ENCODE results near the gene MAP3K9.
"Not testable (repeated sequence)": the region's sequence is repeated elsewhere in the genome, so short reads cannot be mapped to it uniquely, and the experiment has no call there.

MAP3K9 gene

GRCh38 chr14:70723276-70723675 is 86.0 kb downstream of the MAP3K9 start:
- no peak for FAIRE-seq

- no peak for FAIRE-seq
Observed at GRCh38 chr14:70722418-70722817, 86.9 kb downstream of the MAP3K9 start.

- no peak for FAIRE-seq
Observed at GRCh38 chr14:70721542-70721941, 87.8 kb downstream of the MAP3K9 start.

GRCh38 chr14:70718383-70719118 is 90.8 kb downstream of the MAP3K9 start:
- FAIRE-seq = no peak

GRCh38 chr14:70716958-70717357 is 92.4 kb downstream of the MAP3K9 start:
- FAIRE-seq = no peak

- FAIRE-seq = no peak
Observed at GRCh38 chr14:70716483-70716882, 92.8 kb downstream of the MAP3K9 start.

GRCh38 chr14:70714055-70714550 is 95.2 kb downstream of the MAP3K9 start:
- FAIRE-seq = no peak

- no peak for FAIRE-seq
Observed at GRCh38 chr14:70713511-70713916, 95.8 kb downstream of the MAP3K9 start.

- no peak for FAIRE-seq
Observed at GRCh38 chr14:70713096-70713495, 96.2 kb downstream of the MAP3K9 start.

GRCh38 chr14:70711451-70711850 is 97.9 kb downstream of the MAP3K9 start:
- no peak for FAIRE-seq

- FAIRE-seq = no peak
Observed at GRCh38 chr14:70709726-70710382, 99.5 kb downstream of the MAP3K9 start.

- no peak for FAIRE-seq
Observed at GRCh38 chr14:70708717-70709570, 100.4 kb downstream of the MAP3K9 start.

GRCh38 chr14:70707138-70708038 is 101.9 kb downstream of the MAP3K9 start:
- FAIRE-seq = no peak

- FAIRE-seq = no peak
Observed at GRCh38 chr14:70706177-70706576, 103.1 kb downstream of the MAP3K9 start.

- FAIRE-seq = no peak
Observed at GRCh38 chr14:70704960-70705359, 104.4 kb downstream of the MAP3K9 start.

- not testable (repeated sequence) for FAIRE-seq
Observed at GRCh38 chr14:70703621-70704168, 105.6 kb downstream of the MAP3K9 start.

- FAIRE-seq = no peak
Observed at GRCh38 chr14:70702161-70702560, 107.2 kb downstream of the MAP3K9 start.

- FAIRE-seq = no peak
Observed at GRCh38 chr14:70701610-70702009, 107.7 kb downstream of the MAP3K9 start.

GRCh38 chr14:70700955-70701585 is 108.2 kb downstream of the MAP3K9 start:
- no peak for FAIRE-seq

GRCh38 chr14:70699646-70700045 is 109.7 kb downstream of the MAP3K9 start:
- no peak for FAIRE-seq

GRCh38 chr14:70698288-70698687 is 111.0 kb downstream of the MAP3K9 start:
- FAIRE-seq = no peak

All from colon (tissue), 2 donors.